SJCRH30 (cell line): Measurements from ENCODE around the gene TCF7L1. TPM values are rescaled to one million over a fixed set of nuclear protein-coding genes. Genes with fewer than 3 reads are reported as not detected.
"Not testable (repeated sequence)": the region's sequence is repeated elsewhere in the genome, so short reads cannot be mapped to it uniquely, and the experiment has no call there.

Source experiments
- DNase-seq, 2 experiments: peaks; one replicate each; pipeline ENCODE4 v3.0.0-alpha.2; 2015 to 2020
- H3K27ac ChIP-seq: fragments of 250-450 bp; sonication (Bioruptor Pico); 2 replicates; pipeline ENCODE4 v1.5.1; 2020; ENCODE audit warnings: mild to moderate bottlenecking, moderate library complexity
- H3K27me3 ChIP-seq: fragments of 250-450 bp; sonication (Bioruptor Pico); 2 replicates; pipeline ENCODE4 v1.5.1; 2020; ENCODE audit warnings: mild to moderate bottlenecking, moderate library complexity
- H3K36me3 ChIP-seq: fragments of 250-450 bp; sonication (Bioruptor Pico); 2 replicates; pipeline ENCODE4 v1.5.1; 2020; ENCODE audit warnings: mild to moderate bottlenecking, moderate library complexity
- H3K4me1 ChIP-seq: fragments of 250-450 bp; sonication (Bioruptor Pico); 2 replicates; pipeline ENCODE4 v1.5.1; 2020; ENCODE audit warnings: mild to moderate bottlenecking, moderate library complexity
- H3K4me3 ChIP-seq: fragments of 250-450 bp; sonication (Bioruptor Pico); 2 replicates; pipeline ENCODE4 v1.5.1; 2020; ENCODE audit warnings: mild to moderate bottlenecking, moderate library complexity
- H3K9me3 ChIP-seq: fragments of 250-450 bp; sonication (Bioruptor Pico); replicated peaks from 2 replicates; pipeline ENCODE4 v1.5.1; 2020; ENCODE audit warnings: mild to moderate bottlenecking, moderate library complexity
- total RNA-seq: library from RNA; depleted of rRNA; stranded (reverse); fragments of >200 nt; shearing (Covaris generic); gene quantifications from 2 replicates; pipeline ENCODE4 v1.2.3, GENCODE V29; 2014

TCF7L1 gene
- total RNA-seq, 1 experiment from 2014 or later: 9.2 TPM

GRCh38 chr2:85323351-85323987 lies 190.3 kb downstream of the TCF7L1 start:
- Histone ChIP-seq H3K36me3 (peaks cover 65% of the 10 kb centered on the region), H3K4me1 (peaks cover 7% of the 10 kb centered on the region), H3K9me3 (no peaks in the 10 kb centered on the region), H3K4me3 (no peak overlapping the region), H3K27me3 (no peaks in the 10 kb centered on the region), H3K27ac (no peak overlapping the region)
- DNase-seq: no peak

- H3K36me3 ChIP-seq: peaks cover 65% of the 10 kb centered on the region
- H3K27ac ChIP-seq, H3K4me1 ChIP-seq, H3K4me3 ChIP-seq, H3K27me3 ChIP-seq, DNase-seq, H3K9me3 ChIP-seq: not testable (repeated sequence)
Observed at GRCh38 chr2:85323988-85324367, 190.8 kb downstream of the TCF7L1 start.

- no peak for DNase-seq
- no peak overlapping the region for H3K27ac ChIP-seq
- no peaks in the 10 kb centered on the region for H3K27me3 ChIP-seq
- no peak overlapping the region for H3K4me3 ChIP-seq
- H3K4me1 ChIP-seq: peaks cover 3% of the 10 kb centered on the region; the same call in 1 of the 2 replicates
- H3K9me3 ChIP-seq: no peaks in the 10 kb centered on the region
- peaks cover 58% of the 10 kb centered on the region for H3K36me3 ChIP-seq
Observed at GRCh38 chr2:85324639-85325465, 191.7 kb downstream of the TCF7L1 start.

- peaks cover 3% of the 10 kb centered on the region; the same call in 1 of the 2 replicates for H3K4me1 ChIP-seq
- peaks cover 52% of the 10 kb centered on the region for H3K36me3 ChIP-seq
Observed at GRCh38 chr2:85325466-85325811, 192.2 kb downstream of the TCF7L1 start.

GRCh38 chr2:85326406-85327159 lies 193.4 kb downstream of the TCF7L1 start:
- Histone ChIP-seq H3K27ac (no peak overlapping the region), H3K9me3 (no peaks in the 10 kb centered on the region), H3K4me3 (peak overlapping the region; percentile 82), H3K36me3 (peaks cover 41% of the 10 kb centered on the region), H3K27me3 (no peaks in the 10 kb centered on the region), H3K4me1 (peaks cover 3% of the 10 kb centered on the region; the same call in 1 of the 2 replicates)
- DNase-seq: no peak

More at GRCh38 chr2:85325466-85325811, 192.2 kb downstream of the TCF7L1 start:
- Histone ChIP-seq H3K27ac (no peak overlapping the region), H3K27me3 (no peaks in the 10 kb centered on the region), H3K4me3 (no peak overlapping the region), H3K9me3 (no peaks in the 10 kb centered on the region)
- no peak for DNase-seq

GRCh38 chr2:85327160-85327821 lies 194.1 kb downstream of the TCF7L1 start:
- H3K27me3 ChIP-seq: no peaks in the 10 kb centered on the region
- peaks cover 34% of the 10 kb centered on the region for H3K36me3 ChIP-seq
- no peaks in the 10 kb centered on the region for H3K9me3 ChIP-seq
- peaks cover 3% of the 10 kb centered on the region; the same call in 1 of the 2 replicates for H3K4me1 ChIP-seq
- peak in 1 of 2 experiments; percentile 55 for DNase-seq
- peak overlapping the region; percentile 95; the same call in 1 of the 2 replicates for H3K27ac ChIP-seq
- peak overlapping the region; percentile 82 for H3K4me3 ChIP-seq

- Histone ChIP-seq H3K27me3 (no peaks in the 10 kb centered on the region), H3K4me1 (peaks cover 3% of the 10 kb centered on the region; the same call in 1 of the 2 replicates), H3K27ac (peak within 1 kb of the TSS; percentile 95), H3K36me3 (peaks cover 26% of the 10 kb centered on the region), H3K4me3 (peak within 1 kb of the TSS; percentile 82), H3K9me3 (no peaks in the 10 kb centered on the region)
- peak; percentile 96 to 97 for DNase-seq
Observed at GRCh38 chr2:85327822-85328617, 194.8 kb downstream of the TCF7L1 start, which contains the start of gene TGOLN2. TGOLN2 (minus strand) TSS chr2:85327989; CDS start chr2:85327962, 27 bp downstream.

GRCh38 chr2:85329181-85329651 lies 196.0 kb downstream of the TCF7L1 start:
- no peaks in the 10 kb centered on the region for H3K27me3 ChIP-seq
- H3K9me3 ChIP-seq: no peaks in the 10 kb centered on the region
- DNase-seq: no peak
- no peak overlapping the region for H3K27ac ChIP-seq
- peaks cover 15% of the 10 kb centered on the region; the same call in 1 of the 2 replicates for H3K36me3 ChIP-seq
- no peak overlapping the region for H3K4me3 ChIP-seq
- H3K4me1 ChIP-seq: peaks cover 3% of the 10 kb centered on the region; the same call in 1 of the 2 replicates

GRCh38 chr2:85329701-85330100 lies 196.5 kb downstream of the TCF7L1 start:
- not testable (repeated sequence) for H3K4me3 ChIP-seq, H3K9me3 ChIP-seq, DNase-seq, H3K27me3 ChIP-seq, H3K27ac ChIP-seq, H3K4me1 ChIP-seq
- peaks cover 12% of the 10 kb centered on the region; the same call in 1 of the 2 replicates for H3K36me3 ChIP-seq

DNA sequence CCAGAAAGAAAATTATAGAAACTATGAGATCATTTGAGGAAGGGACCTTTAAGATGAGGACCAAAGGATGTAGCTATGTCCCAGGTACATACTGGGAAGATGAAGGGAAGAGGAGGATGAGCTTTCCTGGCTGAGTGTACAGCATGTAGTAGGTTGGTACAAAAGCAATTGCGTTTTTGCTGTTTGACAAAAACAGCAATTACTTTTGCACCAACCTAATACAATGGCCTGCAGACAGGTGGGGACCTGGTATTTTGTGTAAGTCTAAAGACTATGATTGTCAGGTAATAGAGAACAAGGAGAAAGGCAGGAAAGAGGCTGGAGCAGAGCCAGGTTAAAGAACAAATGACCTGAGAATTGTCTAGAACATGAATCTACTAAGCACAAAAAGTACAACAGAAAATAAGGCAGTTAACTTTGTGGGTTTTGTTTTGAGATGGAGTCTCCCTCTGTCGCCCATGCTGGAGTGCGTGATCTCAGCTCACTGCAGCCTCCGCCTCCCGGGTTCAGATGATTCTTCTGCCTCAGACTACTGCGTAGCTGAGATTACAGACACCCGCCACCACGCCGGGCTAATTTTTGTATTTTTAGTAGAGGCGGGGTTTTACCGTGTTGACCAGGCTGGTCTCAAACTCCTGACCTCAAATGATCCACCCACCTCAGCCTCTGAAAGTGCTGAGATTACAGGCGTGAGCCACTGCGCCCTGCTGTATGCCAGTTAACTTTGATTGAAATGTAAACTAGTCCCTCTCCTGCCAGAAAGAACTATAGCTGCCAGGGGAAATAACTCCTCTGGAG lies 197.8 kb downstream of the TCF7L1 start:
- Histone ChIP-seq H3K36me3 (0 out of 2 replicates have a peak, but pooled peaks cover 5% of the 10 kb centered on the region), H3K4me1 (peaks cover under 1% of the 10 kb centered on the region; the same call in 1 of the 2 replicates), H3K9me3 (no peaks in the 10 kb centered on the region), H3K4me3 (no peak overlapping the region), H3K27me3 (no peaks in the 10 kb centered on the region), H3K27ac (no peak overlapping the region)
- DNase-seq: no peak

DNA sequence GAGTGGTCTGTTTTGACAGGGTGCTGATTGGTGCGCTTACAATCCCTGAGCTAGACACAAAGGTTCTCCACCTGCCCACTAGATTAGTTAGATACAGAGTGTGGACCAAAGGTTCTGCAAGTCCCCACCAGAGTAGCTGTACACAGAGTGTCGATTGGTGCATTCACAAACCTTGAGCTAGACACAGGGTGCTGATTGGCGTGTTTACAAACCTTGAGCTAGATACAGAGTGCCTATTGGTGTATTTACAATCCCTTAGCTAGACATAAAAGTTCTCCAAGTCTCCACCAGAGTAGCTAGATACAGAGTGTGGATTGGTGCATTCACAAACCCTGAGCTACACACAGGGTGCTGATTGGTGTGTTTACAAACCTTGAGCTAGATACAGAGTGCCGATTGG lies 200.7 kb downstream of the TCF7L1 start:
- not testable (repeated sequence) for H3K27me3 ChIP-seq, H3K36me3 ChIP-seq, H3K27ac ChIP-seq, H3K4me1 ChIP-seq, H3K4me3 ChIP-seq, DNase-seq, H3K9me3 ChIP-seq

DNA sequence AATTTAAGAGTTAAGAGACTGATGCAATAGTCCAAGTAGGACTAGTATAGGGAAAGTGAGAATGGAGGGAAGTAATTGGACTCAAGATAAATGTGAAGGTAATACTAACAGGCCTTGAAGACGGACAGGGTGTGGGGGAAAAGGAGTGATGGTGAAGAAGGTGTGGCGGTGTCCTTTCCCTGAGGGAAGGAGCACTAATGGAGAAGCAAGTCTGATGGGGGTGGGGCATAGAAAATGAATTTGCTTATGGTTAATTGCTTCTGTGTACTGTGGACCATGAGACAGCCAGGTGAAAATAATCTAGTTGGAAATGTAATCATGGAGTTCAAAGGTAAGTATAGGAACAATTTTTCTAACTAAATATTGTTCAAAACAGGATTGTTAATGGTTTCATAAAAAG lies 201.7 kb downstream of the TCF7L1 start:
- no peak for DNase-seq
- no peak overlapping the region for H3K4me3 ChIP-seq
- H3K9me3 ChIP-seq: no peaks in the 10 kb centered on the region
- H3K4me1 ChIP-seq: no peaks in the 10 kb centered on the region
- H3K27me3 ChIP-seq: no peaks in the 10 kb centered on the region
- no peaks in the 10 kb centered on the region for H3K36me3 ChIP-seq
- H3K27ac ChIP-seq: no peak overlapping the region
